H9 (cell line): ENCODE results near the gene RIBC1. TPM values are rescaled to one million over a fixed set of nuclear protein-coding genes. Genes with fewer than 3 reads are reported as not detected.

ENCODE experiments used
- DNase-seq: peaks from one replicate; pipeline ENCODE4 v3.0.0-alpha.2; 2017
- H2AFZ ChIP-seq: one replicate; pipeline ENCODE4 v1.6.1; 2013; ENCODE audit warnings: mild to moderate bottlenecking, low read length, control low read depth, moderate library complexity
- H2AK5ac ChIP-seq: 2 replicates; pipeline ENCODE4 v1.6.1; 2013; ENCODE audit warnings: low read length, control low read depth, mixed read lengths; ENCODE audit not compliant: insufficient read length
- H2BK120ac ChIP-seq: one replicate; pipeline ENCODE4 v1.6.1; 2013; ENCODE audit warnings: low read depth, mild to moderate bottlenecking, low read length, control low read depth, inconsistent platforms; ENCODE audit not compliant: poor library complexity, severe bottlenecking
- H2BK12ac ChIP-seq: 2 replicates; pipeline ENCODE4 v1.6.1; 2013; ENCODE audit warnings: low read length, control low read depth, mixed read lengths, low read depth; ENCODE audit not compliant: insufficient read length
- H2BK15ac ChIP-seq: 2 replicates; pipeline ENCODE4 v1.6.1; 2013; ENCODE audit warnings: low read depth, low read length, control low read depth
- H2BK20ac ChIP-seq: one replicate; pipeline ENCODE4 v1.6.1; 2013; ENCODE audit warnings: low read depth, mild to moderate bottlenecking, low read length, control low read depth, inconsistent platforms; ENCODE audit not compliant: poor library complexity, severe bottlenecking
- H2BK5ac ChIP-seq: 2 replicates; pipeline ENCODE4 v1.6.1; 2013; ENCODE audit warnings: low read length, control low read depth, mixed read lengths; ENCODE audit not compliant: insufficient read length
- H3K14ac ChIP-seq: 2 replicates; pipeline ENCODE4 v1.6.1; 2013; ENCODE audit warnings: low read length, control low read depth; ENCODE audit not compliant: insufficient read depth
- H3K18ac ChIP-seq: 2 replicates; pipeline ENCODE4 v1.6.1; 2013; ENCODE audit warnings: low read depth, mild to moderate bottlenecking, mixed read lengths, low read length, control low read depth; ENCODE audit not compliant: insufficient read length
- H3K23ac ChIP-seq: 2 replicates; pipeline ENCODE4 v1.6.1; 2013; ENCODE audit warnings: low read length, control low read depth, mixed read lengths, low read depth; ENCODE audit not compliant: insufficient read length
- H3K23me2 ChIP-seq: 2 replicates; pipeline ENCODE4 v1.6.1; 2013; ENCODE audit warnings: low read depth, mild to moderate bottlenecking, mixed read lengths, low read length, control low read depth; ENCODE audit not compliant: insufficient read length, poor library complexity, severe bottlenecking
- H3K27ac ChIP-seq: 2 replicates; pipeline ENCODE4 v1.5.1; 2013; ENCODE audit warnings: low read length, control low read depth, mixed read lengths, low read depth; ENCODE audit not compliant: insufficient read length
- H3K27me3 ChIP-seq: 2 replicates; pipeline ENCODE4 v1.6.1; 2013; ENCODE audit warnings: low read length, control low read depth, inconsistent platforms; ENCODE audit not compliant: insufficient read depth
- H3K4ac ChIP-seq: 2 replicates; pipeline ENCODE4 v1.6.1; 2013; ENCODE audit warnings: low read depth, mild to moderate bottlenecking, control low read depth, inconsistent platforms, low read length, moderate library complexity
- H3K4me1 ChIP-seq: 2 replicates; pipeline ENCODE4 v1.6.1; 2013; ENCODE audit warnings: low read length, control low read depth, inconsistent platforms; ENCODE audit not compliant: insufficient read depth
- H3K4me2 ChIP-seq: 2 replicates; pipeline ENCODE4 v1.6.1; 2013; ENCODE audit warnings: low read length, control low read depth, mixed read lengths; ENCODE audit not compliant: insufficient read length, insufficient read depth
- H3K56ac ChIP-seq: 2 replicates; pipeline ENCODE4 v1.6.1; 2013; ENCODE audit warnings: low read depth, mild to moderate bottlenecking, mixed read lengths, low read length, control low read depth; ENCODE audit not compliant: insufficient read length
- H3K79me1 ChIP-seq: 2 replicates; pipeline ENCODE4 v1.6.1; 2013; ENCODE audit warnings: low read depth, mild to moderate bottlenecking, moderate library complexity, low read length, control low read depth, inconsistent platforms; ENCODE audit not compliant: insufficient read depth, poor library complexity, severe bottlenecking
- H3K79me2 ChIP-seq: 2 replicates; pipeline ENCODE4 v1.6.1; 2013; ENCODE audit warnings: low read length, control low read depth, inconsistent platforms; ENCODE audit not compliant: insufficient read depth
- H3K9ac ChIP-seq: 2 replicates; pipeline ENCODE4 v1.6.1; 2013; ENCODE audit warnings: low read length, control low read depth, mixed read lengths; ENCODE audit not compliant: insufficient read length; ENCODE audit errors: extremely low read depth
- H3K9me3 ChIP-seq: one replicate; pipeline ENCODE4 v1.6.1; 2013; ENCODE audit warnings: low read depth, low read length, inconsistent platforms; ENCODE audit not compliant: control insufficient read depth
- H3T11ph ChIP-seq: one replicate; pipeline ENCODE4 v1.6.1; 2013; ENCODE audit warnings: mild to moderate bottlenecking, low read length, control low read depth, inconsistent platforms
- H4K20me1 ChIP-seq: one replicate; pipeline ENCODE4 v1.6.1; 2013; ENCODE audit not compliant: control insufficient read depth, insufficient read length, insufficient read depth
- H4K5ac ChIP-seq: 2 replicates; pipeline ENCODE4 v1.6.1; 2013; ENCODE audit warnings: low read depth, mild to moderate bottlenecking, mixed read lengths, low read length, control low read depth; ENCODE audit not compliant: insufficient read length
- H4K8ac ChIP-seq: replicated peaks from 2 replicates; pipeline ENCODE4 v1.6.1; 2013; ENCODE audit warnings: low read length, control low read depth, mixed read lengths, low read depth; ENCODE audit not compliant: insufficient read length
- H4K91ac ChIP-seq: 2 replicates; pipeline ENCODE4 v1.6.1; 2013; ENCODE audit warnings: low read depth, mild to moderate bottlenecking, moderate library complexity, mixed read lengths, low read length, control low read depth; ENCODE audit not compliant: insufficient read length
- H3K27ac Mint-ChIP-seq, 3 experiments: 2 replicates in 2 of 3; 3 replicates in 1 of 3; pipeline ENCODE4 v1.8.0; 2020 to 2021; ENCODE audit warnings: mixed read lengths in 3 of 3, mild to moderate bottlenecking in 1 of 3, moderate library complexity in 1 of 3
- H3K27me3 Mint-ChIP-seq: 2 replicates; pipeline ENCODE4 v1.8.0; 2021; ENCODE audit warnings: low read depth, mild to moderate bottlenecking, moderate library complexity, mixed read lengths
- H3K36me3 Mint-ChIP-seq, 3 experiments: 2 replicates in 2 of 3; 3 replicates in 1 of 3; pipeline ENCODE4 v1.8.0; 2020 to 2021; ENCODE audit warnings: low read depth in 3 of 3, mixed read lengths in 3 of 3; ENCODE audit not compliant: insufficient read depth in 1 of 3
- H3K4me1 Mint-ChIP-seq, 2 experiments: 2 replicates each; pipeline ENCODE4 v1.8.0; 2020; ENCODE audit warnings: mixed read lengths in 2 of 2
- H3K4me3 Mint-ChIP-seq, 2 experiments: 2 replicates in 1 of 2; 3 replicates in 1 of 2; pipeline ENCODE4 v1.8.0; 2020 to 2021; ENCODE audit warnings: mild to moderate bottlenecking in 2 of 2, mixed read lengths in 2 of 2, moderate library complexity in 1 of 2
- H3K9me3 Mint-ChIP-seq, 2 experiments: 2 replicates in 1 of 2; 3 replicates in 1 of 2; pipeline ENCODE4 v1.8.0; 2020; ENCODE audit warnings: mild to moderate bottlenecking in 2 of 2, mixed read lengths in 2 of 2, moderate library complexity in 1 of 2
- CTCF ChIP-seq: fragments of 200-600 bp; sonication (generic); conservative IDR thresholded peaks from 3 replicates; pipeline ENCODE4 v1.8.0; 2021; ENCODE audit warnings: antibody characterized with exemption, mild to moderate bottlenecking
- WGBS: extraction: QIAGEN DNeasy Blood & Tissue Kit; methylation state at CpG from one replicate; pipeline ENCODE4 v1.1.7; 2013; ENCODE audit warnings: missing lambda C conversion rate, low lambda C conversion rate, mixed read lengths; ENCODE audit not compliant: insufficient read length; ENCODE audit errors: extremely low coverage; 5-methylcytosine and 5-hydroxymethylcytosine counted together
- total RNA-seq: library from RNA; stranded (reverse); gene quantifications from 2 replicates; pipeline ENCODE4 v1.2.1, GENCODE V29; 2021

RIBC1 gene
- total RNA-seq, 1 experiment from 2014 or later = 1.2 TPM

DNA sequence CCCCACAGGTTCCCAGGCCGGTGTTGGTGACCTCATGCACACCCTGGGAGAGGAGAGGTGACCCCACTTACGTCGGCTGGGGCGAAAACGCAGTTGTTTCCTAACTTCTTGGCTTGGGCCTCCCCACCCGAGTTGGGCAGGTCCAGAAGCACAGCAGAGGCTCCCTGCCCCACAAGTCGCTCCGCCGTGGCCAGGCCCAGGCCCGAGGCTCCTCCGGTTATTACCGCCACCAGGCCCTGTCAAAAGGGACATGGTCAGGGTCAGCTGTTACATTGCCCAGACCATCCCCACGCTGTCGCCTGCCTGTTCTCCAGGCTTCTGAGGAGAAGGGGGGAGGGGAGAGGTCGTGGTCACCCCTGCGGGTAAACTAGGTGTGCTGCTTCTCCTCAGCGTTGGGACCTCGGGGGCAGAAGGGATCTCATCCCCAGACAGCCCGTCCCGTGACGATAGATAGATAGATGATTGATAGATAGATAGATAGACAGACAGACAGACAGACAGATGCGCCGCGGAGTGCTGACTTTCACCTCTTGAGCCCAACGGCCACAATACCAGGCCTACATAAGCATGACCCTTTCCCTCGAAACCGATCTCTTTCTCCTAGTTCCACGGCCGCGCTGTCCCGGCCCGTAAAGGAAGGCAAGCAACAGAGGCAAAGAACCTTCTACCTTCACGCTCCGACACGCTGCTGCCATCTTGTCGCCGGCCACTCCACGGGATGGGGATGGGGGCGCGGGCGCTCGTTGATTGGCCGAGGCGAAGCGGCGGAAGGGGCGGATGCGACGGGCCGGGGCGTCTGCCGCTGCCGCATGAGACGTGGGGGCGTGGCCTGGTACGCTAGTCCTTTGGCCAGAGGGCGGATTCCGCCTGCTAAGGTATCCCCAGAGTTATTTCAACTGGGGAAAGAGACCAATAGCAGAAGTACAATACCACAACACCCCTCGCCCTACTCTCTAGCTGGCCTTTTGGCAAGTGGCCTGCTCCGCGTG lies 11.3 kb downstream of the RIBC1 start, which contains the start of gene HSD17B10:
HSD17B10 (minus strand) TSS at position 720 of the 989 bp plus-strand sequence; CDS start at position 695, 25 bp downstream.
- no peaks in the 10 kb centered on the region for H3K27me3 ChIP-seq
- Mint-ChIP-seq H3K36me3 (peaks cover 13 to 34% (median 20%) of the 10 kb centered on the region in 3 experiments), H3K4me3 (peak within 1 kb of the TSS; percentile 95 to 98), H3K4me1 (peaks cover 3 to 7% of the 10 kb centered on the region in 2 experiments; a peak in 3 of 4 replicates), H3K27ac (peak within 1 kb of the TSS; percentile 73 to 90 (median 80); a peak in 5 of 7 replicates), H3K27me3 (peaks cover 12% of the 10 kb centered on the region), H3K9me3 (peaks cover 77 to 82% of the 10 kb centered on the region in 2 experiments)
- no peak within 1 kb of the TSS for H4K91ac ChIP-seq
- peaks cover 10% of the 10 kb centered on the region for H3K23me2 ChIP-seq
- H3K4ac ChIP-seq = no peak within 1 kb of the TSS
- H3K4me1 ChIP-seq = no peaks in the 10 kb centered on the region
- peak within 1 kb of the TSS; percentile 82 for H3K9ac ChIP-seq
- no peak within 1 kb of the TSS for H3K18ac ChIP-seq
- TF ChIP-seq CTCF = no peak
- H2AFZ ChIP-seq = no peak within 1 kb of the TSS
- H3K79me1 ChIP-seq = no peaks in the 10 kb centered on the region
- H4K8ac ChIP-seq = peak within 1 kb of the TSS; percentile 18
- no peak within 1 kb of the TSS for H3K23ac ChIP-seq
- H2AK5ac ChIP-seq = no peak within 1 kb of the TSS
- H3K79me2 ChIP-seq = no peaks in the 10 kb centered on the region; the same call in 1 of the 2 replicates
- no peak within 1 kb of the TSS for H3T11ph ChIP-seq
- peak within 1 kb of the TSS; percentile 63; the same call in 1 of the 2 replicates for H3K14ac ChIP-seq
- H3K9me3 ChIP-seq = peaks cover 36% of the 10 kb centered on the region
- H3K4me2 ChIP-seq = peak within 1 kb of the TSS; percentile 91
- H4K5ac ChIP-seq = no peak within 1 kb of the TSS
- no peak within 1 kb of the TSS for H2BK5ac ChIP-seq
- WGBS = no CpG with 5 or more reads among the region's 61 CpGs
- H2BK12ac ChIP-seq = no peak within 1 kb of the TSS
- H2BK20ac ChIP-seq = no peak within 1 kb of the TSS
- DNase-seq = peak; percentile 90
- H2BK120ac ChIP-seq = no peak within 1 kb of the TSS
- H3K27ac ChIP-seq = no peak within 1 kb of the TSS
- no peak within 1 kb of the TSS for H3K56ac ChIP-seq
- H2BK15ac ChIP-seq = no peak within 1 kb of the TSS
- no peaks in the 10 kb centered on the region for H4K20me1 ChIP-seq
